ENCODE data around the gene PTGER1.

GRCh38 chr19:14435320-14436050 is 39.7 kb downstream of the PTGER1 start:
- TF ChIP-seq MAZ (IDR thresholded peaks at IDR 0.05; ENCODE audit: borderline replicate concordance, low read depth, low read length) (no peak), FOS (IDR thresholded peaks at IDR 0.05; ENCODE audit: low read depth, low read length) (no peak), SMC3 (IDR thresholded peaks at IDR 0.05; ENCODE audit: low read depth, low read length) (no peak), POLR2A (IDR thresholded peaks at IDR 0.05; ENCODE audit: low read depth, low read length) (no peak), RCOR1 (IDR thresholded peaks at IDR 0.05; ENCODE audit: insufficient replicate concordance, low read length) (peak; percentile 50), RAD21 (IDR thresholded peaks at IDR 0.05; ENCODE audit: low read length) (no peak), RFX5 (IDR thresholded peaks at IDR 0.05; ENCODE audit: low read depth, low read length) (no peak), MXI1 (IDR thresholded peaks at IDR 0.05; ENCODE audit: borderline replicate concordance, low read depth, low read length) (no peak), ELK1 (IDR thresholded peaks at IDR 0.05; ENCODE audit: borderline replicate concordance, low read depth, low read length) (no peak), BHLHE40 (IDR thresholded peaks at IDR 0.05; ENCODE audit: low read depth, low read length) (no peak), CEBPB (IDR thresholded peaks at IDR 0.05; ENCODE audit: low read depth, low read length) (no peak), MAFK (IDR thresholded peaks at IDR 0.05; ENCODE audit: low read depth, low read length) (no peak), USF2 (IDR thresholded peaks at IDR 0.05; ENCODE audit: low read depth, low read length) (no peak)
- TF ChIP-seq, protein P1, sequence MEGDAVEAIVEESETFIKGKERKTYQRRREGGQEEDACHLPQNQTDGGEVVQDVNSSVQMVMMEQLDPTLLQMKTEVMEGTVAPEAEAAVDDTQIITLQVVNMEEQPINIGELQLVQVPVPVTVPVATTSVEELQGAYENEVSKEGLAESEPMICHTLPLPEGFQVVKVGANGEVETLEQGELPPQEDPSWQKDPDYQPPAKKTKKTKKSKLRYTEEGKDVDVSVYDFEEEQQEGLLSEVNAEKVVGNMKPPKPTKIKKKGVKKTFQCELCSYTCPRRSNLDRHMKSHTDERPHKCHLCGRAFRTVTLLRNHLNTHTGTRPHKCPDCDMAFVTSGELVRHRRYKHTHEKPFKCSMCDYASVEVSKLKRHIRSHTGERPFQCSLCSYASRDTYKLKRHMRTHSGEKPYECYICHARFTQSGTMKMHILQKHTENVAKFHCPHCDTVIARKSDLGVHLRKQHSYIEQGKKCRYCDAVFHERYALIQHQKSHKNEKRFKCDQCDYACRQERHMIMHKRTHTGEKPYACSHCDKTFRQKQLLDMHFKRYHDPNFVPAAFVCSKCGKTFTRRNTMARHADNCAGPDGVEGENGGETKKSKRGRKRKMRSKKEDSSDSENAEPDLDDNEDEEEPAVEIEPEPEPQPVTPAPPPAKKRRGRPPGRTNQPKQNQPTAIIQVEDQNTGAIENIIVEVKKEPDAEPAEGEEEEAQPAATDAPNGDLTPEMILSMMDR (conservative IDR thresholded peaks at IDR 0.05; ENCODE audit: low read depth, low read length): no peak
